GM12865 (cell line): ENCODE data around the gene PDE4B.

ENCODE experiments used
- DNase-seq: peaks from one replicate; pipeline ENCODE4 v3.0.0; 2010; ENCODE audit warnings: low read depth
- H3K4me3 ChIP-seq: 2 replicates; pipeline ENCODE4 v1.5.1; 2011; ENCODE audit warnings: mild to moderate bottlenecking, low read depth, low read length, control low read depth
- CTCF ChIP-seq: IDR thresholded peaks from 2 replicates; pipeline ENCODE4 v1.5.1; 2011; ENCODE audit warnings: low read length, control low read depth, low read depth, inconsistent platforms; ENCODE audit not compliant: insufficient read depth; ENCODE audit errors: missing control alignments

Gene PDE4B

GRCh38 chr1:66323958-66324625 is 531.4 kb downstream of the PDE4B start:
- H3K4me3 ChIP-seq, result no peak overlapping the region
- DNase-seq, result no peak
- no peak for TF ChIP-seq CTCF

- no peak for DNase-seq
- H3K4me3 ChIP-seq, result no peak overlapping the region
- no peak for TF ChIP-seq CTCF
Measured at GRCh38 chr1:66325594-66326380, 533.1 kb downstream of the PDE4B start.

GRCh38 chr1:66326867-66327266 is 534.2 kb downstream of the PDE4B start:
- TF ChIP-seq CTCF, result no peak
- DNase-seq, result no peak
- H3K4me3 ChIP-seq, result no peak overlapping the region

- DNase-seq, result no peak
- no peak for TF ChIP-seq CTCF
- no peak overlapping the region for H3K4me3 ChIP-seq
Measured at GRCh38 chr1:66327588-66327987, 534.9 kb downstream of the PDE4B start.

- H3K4me3 ChIP-seq, result no peak overlapping the region
- TF ChIP-seq CTCF, result no peak
- DNase-seq, result no peak
Measured at GRCh38 chr1:66328896-66329295, 536.2 kb downstream of the PDE4B start.

- H3K4me3 ChIP-seq, result peak overlapping the region; percentile 63; the same call in 1 of the 2 replicates
- TF ChIP-seq CTCF, result no peak
- peak; percentile 45 for DNase-seq
Measured at GRCh38 chr1:66330722-66331141, 538.0 kb downstream of the PDE4B start.
